CD4-positive, alpha-beta T cell treated with Interleukin-6 for 4 hours (primary cell): Measurements from ENCODE around the gene MIF4GD.
A peak's percentile ranks its signal among the peaks of the same experiment; 100 is the strongest.
"Not testable (repeated sequence)": the region's sequence is repeated elsewhere in the genome, so short reads cannot be mapped to it uniquely, and the experiment has no call there.

Experiments used
- DNase-seq: peaks from one replicate; pipeline ENCODE4 v3.0.0-alpha.2; 2020; ENCODE audit warnings: mixed read lengths

MIF4GD gene, protein sequence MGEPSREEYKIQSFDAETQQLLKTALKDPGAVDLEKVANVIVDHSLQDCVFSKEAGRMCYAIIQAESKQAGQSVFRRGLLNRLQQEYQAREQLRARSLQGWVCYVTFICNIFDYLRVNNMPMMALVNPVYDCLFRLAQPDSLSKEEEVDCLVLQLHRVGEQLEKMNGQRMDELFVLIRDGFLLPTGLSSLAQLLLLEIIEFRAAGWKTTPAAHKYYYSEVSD

DNA sequence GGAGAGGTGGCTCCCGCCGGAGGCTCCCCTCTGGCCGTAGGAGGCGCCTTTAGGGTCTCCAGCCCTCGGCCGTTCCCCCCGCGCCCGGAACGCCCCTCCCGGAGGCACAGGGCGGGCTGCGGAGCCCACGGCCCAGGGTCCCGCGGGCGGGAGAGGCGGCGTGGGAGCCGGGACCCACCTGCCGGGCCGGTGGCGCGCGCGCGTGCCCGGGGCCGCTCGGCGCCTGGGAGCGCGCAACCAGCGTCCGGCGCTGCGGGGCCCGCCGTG, at the start of gene MIF4GD:
Gene MIF4GD, minus strand, starts transcription at position 266 of the 267 bp plus-strand sequence. CDS start 1,036 bp downstream, outside the sequence.
- DNase-seq: no peak

DNA sequence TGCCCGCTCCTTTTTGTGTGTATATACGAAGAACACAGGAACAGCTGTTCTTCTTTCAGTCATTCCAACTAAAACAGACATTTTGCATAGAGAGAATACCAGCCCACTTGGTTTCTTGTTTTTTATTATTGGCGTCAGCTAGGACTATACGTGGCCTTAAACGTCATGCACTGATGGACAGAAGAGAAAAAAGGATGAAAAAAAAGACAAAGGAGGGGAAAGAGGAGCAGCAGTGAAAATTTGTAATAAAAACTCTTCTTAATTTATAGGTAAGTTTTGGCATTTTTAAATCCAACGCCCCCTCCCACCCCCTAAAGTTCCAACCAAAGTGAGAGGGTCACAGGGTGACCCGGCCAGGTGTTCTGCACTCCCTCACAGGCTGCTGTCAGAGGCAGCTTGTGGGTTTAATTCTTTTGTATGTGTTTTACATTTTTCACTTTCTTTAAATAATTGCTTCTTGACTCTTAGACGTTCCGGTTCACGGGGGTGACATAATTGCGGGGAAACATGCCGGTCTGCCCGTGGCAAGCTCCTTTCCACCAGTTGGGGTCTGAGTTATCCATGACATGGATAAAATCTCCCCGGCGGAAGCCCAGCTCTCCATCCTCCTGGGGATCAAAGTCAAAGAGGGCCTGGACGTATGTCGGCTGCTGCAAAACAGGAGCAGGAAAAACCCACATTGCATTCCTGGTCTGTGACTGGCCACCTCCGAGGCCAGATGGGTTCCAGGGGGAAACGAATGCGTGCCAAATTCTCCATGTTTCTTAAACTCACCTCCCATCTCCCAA, 49.1 kb upstream of the MIF4GD start:
- DNase-seq: no peak

DNA sequence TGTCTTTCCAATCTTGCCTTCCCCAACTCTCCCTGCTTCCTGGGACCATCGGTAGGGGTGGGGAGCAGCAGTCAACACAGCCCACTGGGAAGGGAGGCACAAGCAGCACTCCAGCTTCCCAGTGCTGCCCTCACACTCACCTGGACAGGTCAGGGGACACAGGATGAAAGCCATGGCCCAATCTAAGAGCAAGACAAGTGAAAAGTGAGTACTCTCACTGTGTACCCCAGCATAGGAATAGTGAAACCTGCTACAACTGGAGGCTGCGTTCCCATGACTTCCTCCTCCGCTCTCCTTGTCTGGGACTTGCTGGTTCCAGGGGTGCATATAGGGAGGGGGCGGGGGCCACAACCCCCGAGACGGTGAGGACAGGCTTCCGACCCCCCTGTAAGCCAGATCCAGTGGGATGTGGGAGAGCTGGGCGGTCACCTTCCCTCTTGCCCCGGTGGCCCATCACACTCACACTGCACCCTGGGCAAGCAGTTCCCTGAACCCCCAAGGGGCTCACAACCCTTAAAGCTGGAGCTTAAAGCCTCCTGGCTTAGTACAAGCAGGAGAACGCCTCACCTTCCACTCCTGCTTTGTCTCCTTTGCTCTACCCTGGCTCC, 47.7 kb upstream of the MIF4GD start:
- no peak for DNase-seq

DNA sequence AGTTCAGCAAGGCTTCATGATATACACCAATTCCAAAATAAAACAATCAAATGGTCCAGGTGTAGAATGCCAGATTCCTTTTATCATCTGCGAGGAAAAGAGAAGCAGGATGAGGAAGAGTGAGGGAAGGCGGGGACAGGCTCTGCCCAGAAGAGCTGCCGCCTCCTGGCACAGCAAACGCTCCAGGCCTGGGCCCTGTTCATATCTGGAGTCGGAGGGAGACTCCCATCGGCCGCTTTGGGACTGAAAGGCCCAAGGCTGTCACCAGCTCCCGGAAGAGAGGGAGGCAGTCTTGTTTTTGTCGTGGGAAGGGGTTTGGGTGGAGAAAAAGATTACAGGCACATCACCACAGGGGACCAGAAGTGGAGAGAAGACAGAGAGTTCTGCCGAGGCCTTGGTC, 47.2 kb upstream of the MIF4GD start:
- no peak for DNase-seq

DNA sequence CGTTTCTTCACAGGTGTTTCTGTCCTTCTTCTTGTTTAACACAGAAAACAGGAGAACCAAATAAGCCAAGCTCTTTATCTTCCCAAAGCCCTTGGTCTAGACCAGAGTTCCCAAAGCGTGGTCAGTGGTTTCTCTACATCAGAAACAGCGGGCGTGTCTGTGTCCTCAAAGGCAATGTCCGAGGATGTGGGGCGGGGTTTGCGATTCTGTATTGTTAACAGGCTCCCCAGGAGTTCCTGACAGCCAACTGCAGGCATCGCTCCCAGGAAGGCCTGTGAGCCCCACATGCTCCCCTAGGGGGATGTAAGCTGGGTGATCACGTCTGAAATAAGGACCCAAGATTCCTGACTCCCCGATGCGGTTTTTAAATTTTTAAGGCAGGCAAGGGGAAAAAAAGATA, 46.6 kb upstream of the MIF4GD start:
- DNase-seq: no peak

DNA sequence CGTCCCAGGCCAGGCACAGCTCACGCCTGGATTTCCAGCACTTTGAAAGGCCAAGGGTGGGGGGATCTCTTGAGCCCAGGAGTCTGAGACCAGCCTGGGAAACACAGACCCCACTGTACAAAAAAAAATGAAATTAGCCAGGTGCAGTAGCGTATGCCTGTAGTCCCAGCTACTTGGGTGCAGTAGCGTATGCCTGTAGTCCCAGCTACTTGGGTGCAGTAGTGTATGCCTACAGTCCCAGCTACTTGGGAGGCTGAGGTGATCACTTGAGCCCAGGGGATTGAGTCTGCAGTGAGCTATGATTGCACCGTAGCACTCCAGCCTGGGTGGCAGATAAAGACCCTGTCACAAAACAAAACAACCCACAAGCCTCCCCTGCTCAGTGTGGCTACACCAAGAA, 45.2 kb upstream of the MIF4GD start:
- no peak for DNase-seq

DNA sequence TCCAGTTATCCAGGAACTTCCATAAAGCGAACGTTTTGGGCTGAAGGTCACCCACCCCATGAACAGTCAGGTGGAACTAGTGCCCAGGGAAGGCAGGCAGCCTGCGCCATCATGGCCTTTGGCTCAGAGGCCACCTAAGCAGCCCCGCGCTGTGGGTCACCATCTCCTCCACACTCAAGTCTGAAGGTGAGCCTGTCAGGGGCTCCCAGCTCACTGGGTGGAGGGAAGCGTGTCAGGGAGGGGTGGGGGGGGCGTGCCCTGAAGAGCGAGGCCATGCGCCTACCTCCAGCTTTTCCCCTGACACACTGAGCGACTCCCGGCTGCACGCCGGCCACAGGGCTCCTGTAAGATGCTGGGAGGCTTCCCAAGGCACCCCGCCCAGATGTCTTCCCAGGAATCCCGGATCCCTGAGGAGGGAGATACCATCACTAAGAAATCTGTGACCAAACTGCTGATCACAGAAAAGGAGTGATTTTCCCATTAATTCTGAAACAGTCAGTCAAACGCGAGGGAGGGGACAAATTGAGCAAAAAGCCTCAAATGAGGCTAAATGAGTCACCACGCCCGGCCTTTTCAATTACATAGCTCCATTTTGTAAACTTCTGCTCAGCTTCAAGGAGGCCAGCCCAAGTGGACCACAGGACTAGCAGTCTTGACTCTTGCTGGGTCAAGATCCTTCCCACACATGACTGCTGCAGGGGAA, 44.7 kb upstream of the MIF4GD start:
- no peak for DNase-seq

DNA sequence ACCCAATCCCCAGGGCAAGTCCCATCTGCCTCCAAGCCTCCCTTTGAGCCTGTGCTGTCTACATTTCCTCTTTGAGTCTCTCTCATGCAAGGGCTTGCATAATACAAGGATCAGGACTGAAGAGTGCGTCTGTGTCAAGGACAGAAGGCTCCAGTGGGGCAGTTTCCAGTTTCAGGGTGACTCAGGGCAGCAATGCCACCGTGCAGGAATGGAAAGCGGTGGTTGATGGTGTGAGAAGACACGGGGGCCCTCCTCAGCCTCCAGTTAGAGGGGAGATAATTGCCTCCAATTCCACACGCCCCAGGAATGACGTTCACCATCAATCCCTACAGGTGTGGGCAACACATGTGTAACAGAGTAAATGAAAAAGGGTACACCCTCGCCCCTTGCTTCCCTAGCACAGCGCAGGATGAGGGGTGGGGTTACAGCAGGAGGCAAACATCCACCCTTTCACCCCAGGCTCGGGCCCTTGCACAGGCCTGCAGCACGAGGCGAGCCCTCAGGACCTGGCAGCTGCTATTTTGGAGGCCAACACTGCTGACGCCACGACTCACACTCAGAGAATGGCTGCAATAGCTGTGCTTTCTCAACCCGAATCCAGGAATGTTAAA, 43.0 kb upstream of the MIF4GD start:
- DNase-seq: no peak

DNA sequence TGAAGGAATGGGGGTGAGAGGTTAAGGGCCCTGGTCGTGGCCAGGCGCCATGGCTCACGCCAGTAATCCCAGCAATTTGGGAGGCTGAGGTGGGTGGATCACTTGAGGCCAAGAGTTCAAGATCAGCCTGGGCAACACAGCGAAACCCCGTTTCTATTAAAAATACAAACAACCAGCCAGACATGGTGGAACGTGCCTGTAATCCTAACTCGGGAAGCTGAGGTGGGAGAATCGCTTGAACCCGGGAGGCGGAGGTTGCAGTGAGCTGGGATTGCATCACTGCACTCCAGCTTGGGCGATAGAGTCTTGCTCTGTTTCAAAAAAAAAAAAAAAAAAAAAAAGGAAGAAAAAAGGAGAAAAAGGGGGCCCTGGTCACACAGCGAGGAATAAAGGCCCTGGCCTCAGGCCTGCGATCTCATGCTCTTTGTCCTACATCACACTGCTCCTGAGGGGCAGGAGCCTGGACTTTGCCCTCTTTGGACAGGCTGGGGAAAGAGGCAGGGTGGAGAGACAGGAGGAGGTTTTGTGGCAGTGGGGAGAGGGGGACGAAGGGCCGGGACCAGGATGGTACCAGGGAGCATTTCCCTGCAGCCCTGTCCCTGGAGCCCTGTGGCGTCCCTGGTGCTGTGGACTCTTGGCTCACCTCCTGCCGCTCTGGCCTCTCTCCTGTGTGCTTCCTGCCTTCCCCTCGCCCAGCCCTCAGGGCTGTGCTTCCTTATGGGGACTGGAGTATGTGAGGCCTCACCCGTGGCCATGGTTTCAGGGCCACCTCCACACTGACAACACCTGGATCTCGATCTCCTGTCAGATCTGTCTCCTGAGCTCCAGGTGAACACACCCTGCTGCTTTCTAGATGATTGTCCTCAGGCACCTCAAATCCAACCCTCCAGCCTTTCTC, 38.0 kb upstream of the MIF4GD start:
- no peak for DNase-seq

DNA sequence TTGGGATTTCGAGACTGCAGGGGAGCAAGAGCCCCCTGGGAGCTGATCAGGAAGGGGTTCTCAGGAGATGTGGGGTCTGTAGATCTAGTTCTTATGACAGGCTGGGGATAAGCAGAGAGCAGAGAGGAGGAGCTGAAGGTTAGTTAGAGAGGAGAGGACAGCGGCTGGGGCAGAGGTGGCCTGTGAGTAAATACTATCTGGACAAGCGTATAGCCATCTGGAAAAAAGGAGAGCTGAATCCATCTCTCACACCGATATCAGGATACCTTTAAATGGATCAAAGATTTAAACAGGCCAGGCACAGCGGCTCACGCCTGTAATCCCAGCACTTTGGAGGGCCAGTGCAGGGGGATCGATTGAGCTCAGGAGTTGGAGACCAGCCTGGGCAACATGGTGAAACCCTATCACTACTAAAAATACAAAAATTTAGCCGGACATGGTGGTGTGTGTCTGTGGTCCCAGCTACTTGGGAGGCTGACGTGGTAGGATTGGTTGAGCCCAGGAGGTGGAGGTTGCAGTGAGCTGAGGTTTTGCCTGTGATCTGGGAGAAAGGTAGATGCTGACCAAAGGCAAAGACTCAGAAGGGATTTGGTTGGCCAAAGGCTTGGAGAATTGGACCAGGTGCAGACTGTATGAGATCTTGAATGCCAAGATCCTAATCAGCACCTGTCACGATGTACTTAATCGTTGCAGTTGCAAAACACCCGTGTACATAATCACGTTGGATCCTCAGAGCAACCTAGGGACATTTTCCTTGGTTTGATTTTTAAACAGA, 37.1 kb upstream of the MIF4GD start:
- DNase-seq: no peak

DNA sequence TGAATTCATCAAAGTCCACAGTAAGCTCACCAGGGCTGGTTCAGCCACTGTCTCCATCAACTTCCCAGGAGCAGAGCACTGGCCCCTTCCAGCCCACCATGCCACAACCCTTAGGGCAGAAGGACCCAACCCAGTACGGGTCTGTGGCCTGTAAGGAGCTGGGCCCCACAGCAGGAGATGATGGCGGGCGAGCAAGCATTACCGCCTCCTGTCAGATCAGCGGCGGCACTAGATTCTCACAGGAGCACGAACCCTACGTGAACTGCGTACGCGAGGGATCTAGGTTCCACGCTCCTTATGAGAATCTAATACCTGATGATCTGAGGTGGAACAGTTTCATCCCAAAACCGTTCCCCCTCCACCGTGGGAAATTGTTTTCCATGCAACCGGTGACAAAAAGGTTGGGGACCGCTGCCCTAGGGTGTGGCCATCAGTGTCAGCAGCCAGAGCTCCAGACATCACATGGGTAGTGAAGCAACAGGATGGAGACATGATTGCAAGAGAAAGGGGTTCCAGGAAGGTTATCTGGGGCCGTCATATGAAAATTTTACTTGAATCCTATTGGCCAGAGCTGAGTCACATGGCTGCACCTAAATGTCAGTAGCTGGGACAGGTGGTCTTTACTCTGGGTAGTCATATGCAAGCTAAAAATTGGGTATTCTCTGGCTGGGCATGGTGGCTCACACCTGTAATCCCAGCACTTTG, 30.6 kb upstream of the MIF4GD start:
- no peak for DNase-seq

DNA sequence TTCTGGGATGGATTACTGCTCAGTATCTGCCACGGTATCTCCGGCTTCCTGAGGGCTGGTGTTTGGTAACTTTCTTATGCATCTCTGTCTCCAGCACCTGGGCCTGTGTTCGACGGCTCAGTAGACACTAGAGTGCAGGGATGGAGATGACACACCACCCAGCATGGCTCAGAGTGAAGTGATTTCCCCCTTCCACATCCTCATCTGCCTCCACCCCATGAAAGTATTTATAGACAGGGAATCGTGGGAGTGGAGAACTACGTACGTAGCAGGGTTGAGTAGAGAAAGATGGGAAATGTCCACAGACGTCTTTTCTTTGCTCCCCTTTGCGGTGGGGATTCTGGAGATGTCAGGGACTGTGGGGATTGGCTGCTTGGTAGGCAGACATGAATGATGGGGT, 30.0 kb upstream of the MIF4GD start:
- DNase-seq: no peak

DNA sequence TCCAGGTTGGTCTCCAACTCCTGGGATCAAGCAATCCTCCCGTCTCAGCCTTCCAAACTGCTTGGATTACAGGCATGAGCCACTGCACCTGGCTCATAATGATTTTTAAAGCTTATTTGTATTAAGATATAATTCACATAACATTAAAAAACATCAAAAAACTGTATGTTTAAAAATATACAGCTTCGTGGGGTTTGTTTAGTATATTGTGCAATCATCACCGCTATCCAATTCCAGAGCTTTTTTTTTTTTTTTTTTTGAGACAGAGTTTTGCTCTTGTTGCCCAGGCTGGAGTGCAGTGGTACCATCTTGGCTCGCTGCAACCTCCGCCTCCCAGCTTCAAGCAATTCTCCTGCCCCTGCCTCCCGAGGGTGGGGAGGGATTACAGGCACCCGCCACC, 29.2 kb upstream of the MIF4GD start:
- no peak for DNase-seq

DNA sequence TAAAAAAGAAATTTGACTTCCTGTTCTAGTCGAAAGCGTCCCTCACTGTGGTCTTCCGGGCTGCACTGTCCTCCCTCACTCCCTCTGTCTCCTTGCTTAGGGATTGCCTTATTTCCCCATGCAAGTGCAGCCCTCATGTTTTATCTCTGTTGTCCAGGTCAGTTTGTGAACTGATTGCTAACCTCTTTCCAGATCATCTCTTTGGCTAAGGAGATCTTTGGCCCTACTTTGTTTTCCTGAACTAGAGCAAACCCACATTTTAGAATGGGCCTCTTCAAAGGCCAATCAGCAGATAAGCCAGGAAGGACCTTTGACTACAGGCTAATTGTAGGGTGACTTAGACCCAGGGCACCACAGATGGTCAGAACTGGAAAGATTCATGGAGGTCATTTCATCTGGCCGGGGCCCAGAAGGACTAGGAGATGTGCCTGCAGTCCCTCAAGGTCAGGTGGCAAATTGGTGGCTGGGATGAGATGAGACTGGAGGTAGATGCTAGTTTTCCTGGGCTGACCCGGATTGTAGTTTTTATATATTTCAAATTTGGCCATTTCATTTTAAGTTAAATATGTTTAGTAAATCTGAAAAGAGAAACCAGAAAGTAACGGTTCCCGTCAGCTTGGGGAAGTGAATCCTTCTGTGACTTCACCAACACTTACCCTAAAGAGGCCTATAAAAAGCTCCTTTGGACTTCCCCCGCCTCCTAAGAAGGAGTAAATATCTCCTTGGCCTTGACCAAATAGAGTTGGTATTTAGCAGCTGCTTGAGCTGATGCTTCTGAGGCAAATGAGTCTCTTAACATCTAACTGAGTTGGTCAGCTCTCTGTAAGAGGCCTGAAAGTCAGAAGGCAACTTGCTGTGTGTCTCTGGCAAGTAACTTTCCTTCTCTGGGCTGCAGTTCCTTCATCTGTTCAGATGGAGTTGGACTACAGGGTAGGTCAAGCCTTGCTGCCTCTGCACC, 24.4 kb upstream of the MIF4GD start:
- no peak for DNase-seq

DNA sequence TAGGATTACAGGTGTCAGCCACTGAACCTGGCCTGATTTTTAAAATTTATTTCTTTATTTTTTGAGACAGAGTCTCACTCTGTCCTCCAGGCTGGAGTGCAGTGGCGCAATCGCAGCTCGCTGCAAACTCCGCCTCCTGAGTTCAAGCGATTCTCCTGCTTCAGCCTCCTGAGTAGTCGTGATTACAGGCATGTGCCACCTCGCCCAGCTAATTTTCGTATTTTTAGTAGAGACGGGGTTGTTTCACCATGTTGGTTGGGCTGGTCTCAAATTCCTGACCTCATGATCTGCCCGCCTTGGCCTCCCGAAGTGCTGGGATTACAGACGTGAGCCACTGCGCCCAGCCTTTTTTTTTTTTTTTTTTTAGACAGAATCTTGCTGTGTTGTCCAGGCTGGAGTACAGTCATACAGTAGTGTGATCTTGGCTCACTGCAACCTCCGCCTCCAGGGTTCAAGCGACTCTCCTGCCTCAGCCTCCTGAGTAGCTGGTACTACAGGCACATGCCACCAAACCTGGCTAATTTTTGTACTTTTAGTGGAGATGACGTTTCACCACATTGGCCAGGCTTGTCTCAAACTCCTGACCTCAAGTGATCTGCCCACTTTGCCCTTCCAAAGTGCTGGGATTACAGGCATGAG, 21.9 kb upstream of the MIF4GD start:
- DNase-seq: not testable (repeated sequence)

DNA sequence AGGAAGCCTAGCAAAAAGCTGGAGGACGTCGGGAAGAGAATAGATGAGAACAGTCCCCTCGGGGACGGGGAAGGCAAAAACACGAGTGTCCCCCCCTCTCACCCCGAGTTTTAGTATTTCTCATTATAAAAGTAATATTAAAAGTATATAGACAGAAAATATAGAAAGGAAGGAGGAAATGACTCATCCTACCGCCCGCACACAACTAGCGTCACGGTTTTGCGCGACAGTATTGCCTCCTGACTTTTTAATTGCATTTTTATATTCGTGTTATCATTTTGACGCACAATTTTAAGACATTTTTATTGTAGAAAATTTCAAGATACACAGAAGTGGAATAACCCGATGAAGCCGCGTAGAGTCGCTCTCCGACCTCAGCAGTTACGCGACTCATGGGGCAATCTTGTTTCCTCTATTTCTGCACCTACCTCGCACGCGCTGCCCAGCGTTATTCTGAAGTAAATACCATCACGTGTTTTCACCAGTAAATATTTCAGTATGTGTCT, 18.9 kb upstream of the MIF4GD start:
- DNase-seq: peak; percentile 76

DNA sequence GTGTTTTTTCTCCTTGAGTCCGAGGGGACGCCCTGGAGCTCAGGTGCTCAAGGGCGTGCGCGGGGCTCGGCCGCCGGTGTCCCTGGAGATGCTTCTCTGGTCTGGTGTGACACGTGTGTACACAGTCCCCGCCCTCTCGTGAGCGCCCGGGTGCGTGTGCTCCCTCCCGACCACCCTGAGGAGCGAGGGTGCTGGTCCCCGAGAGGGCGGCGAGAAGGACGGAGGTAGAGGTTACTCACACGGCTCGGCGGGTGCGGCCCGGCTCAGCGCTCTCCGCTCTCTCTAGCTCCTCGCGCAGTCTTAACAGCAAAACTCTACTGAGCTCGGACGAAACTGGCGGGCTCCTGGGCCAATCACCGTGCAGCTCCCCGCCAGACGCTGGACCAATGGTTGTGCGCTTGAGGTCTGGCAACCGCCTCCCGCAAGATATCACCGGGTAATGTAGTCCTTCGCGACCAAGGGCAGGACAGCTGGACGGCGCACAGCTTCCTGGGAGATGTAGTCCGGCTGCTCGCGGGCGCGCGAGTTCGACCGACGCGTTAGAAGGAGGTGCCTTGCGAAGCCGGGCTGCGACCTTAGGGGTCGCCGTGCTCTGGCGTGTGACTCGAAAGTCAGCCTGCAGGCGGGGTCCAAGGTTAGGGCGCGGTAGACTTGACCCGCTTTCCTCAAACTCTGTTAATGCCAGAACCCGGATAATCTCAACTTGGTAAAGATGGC, 18.2 kb upstream of the MIF4GD start, which contains the start of gene SLC25A19:
Gene SLC25A19, minus strand, starts transcription at position 319 of the 717 bp plus-strand sequence. CDS start 2,669 bp downstream, outside the sequence.
- DNase-seq: peak; percentile 96

DNA sequence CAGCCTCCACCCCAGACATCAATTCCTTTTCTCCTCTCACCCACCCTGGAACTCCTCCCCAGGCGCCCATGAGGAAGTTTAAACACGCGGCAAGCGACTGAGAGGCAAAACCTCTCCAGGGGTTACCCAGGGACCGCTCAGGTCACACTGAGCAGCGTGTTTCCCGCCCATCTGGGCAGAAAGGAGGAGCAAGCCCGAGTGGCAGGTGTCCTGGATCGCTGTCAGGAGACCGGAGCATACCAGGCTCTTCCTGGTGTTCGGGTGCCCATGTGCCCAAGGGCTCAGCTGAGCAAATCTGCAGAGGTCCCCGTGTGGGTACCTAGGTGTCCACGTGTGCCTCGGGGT, 17.7 kb upstream of the MIF4GD start:
- DNase-seq: no peak
